GM13976 (cell line): ENCODE results near the gene SCAPER.

Experiments
- DNase-seq: peaks from one replicate; pipeline ENCODE4 v3.0.0; 2012; ENCODE audit warnings: low spot score
- in situ Hi-C: fragments of 300-500 bp; cut with MboI; formaldehyde crosslinking; loops from one replicate; pipeline ENCODE4 v1.12.0; 2022; ENCODE audit warnings: low sequenced_read_pairs, mixed read lengths, inconsistent platforms; ENCODE audit not compliant: unreplicated experiment
- TF ChIP-seq, protein P1 (sequence below): IDR thresholded peaks from 2 replicates; pipeline ENCODE4 v1.5.1; 2012; ENCODE audit warnings: borderline replicate concordance, mild to moderate bottlenecking; ENCODE audit not compliant: insufficient read depth; ENCODE audit errors: extremely low read depth, missing control alignments, control extremely low read depth

SCAPER gene

GRCh38 chr15:76684002-76684401 is 221.1 kb downstream of the SCAPER start:
- in situ Hi-C loops = no loop called here

GRCh38 chr15:76682833-76683232 is 222.3 kb downstream of the SCAPER start:
- no peak for DNase-seq
- in situ Hi-C loops = no loop called here
- TF ChIP-seq, protein P1, sequence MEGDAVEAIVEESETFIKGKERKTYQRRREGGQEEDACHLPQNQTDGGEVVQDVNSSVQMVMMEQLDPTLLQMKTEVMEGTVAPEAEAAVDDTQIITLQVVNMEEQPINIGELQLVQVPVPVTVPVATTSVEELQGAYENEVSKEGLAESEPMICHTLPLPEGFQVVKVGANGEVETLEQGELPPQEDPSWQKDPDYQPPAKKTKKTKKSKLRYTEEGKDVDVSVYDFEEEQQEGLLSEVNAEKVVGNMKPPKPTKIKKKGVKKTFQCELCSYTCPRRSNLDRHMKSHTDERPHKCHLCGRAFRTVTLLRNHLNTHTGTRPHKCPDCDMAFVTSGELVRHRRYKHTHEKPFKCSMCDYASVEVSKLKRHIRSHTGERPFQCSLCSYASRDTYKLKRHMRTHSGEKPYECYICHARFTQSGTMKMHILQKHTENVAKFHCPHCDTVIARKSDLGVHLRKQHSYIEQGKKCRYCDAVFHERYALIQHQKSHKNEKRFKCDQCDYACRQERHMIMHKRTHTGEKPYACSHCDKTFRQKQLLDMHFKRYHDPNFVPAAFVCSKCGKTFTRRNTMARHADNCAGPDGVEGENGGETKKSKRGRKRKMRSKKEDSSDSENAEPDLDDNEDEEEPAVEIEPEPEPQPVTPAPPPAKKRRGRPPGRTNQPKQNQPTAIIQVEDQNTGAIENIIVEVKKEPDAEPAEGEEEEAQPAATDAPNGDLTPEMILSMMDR = no peak

More at GRCh38 chr15:76684002-76684401, 221.1 kb downstream of the SCAPER start:
- no peak for DNase-seq
- TF ChIP-seq, protein P1 = no peak

- TF ChIP-seq, protein P1 = no peak
- in situ Hi-C loops = no loop called here
- DNase-seq = no peak
These were observed 222.9 kb downstream of the SCAPER start for GRCh38 chr15:76682259-76682658.

GRCh38 chr15:76678766-76679165 is 226.4 kb downstream of the SCAPER start:
- in situ Hi-C loops = no loop called here
- TF ChIP-seq, protein P1 = no peak
- DNase-seq = no peak

DNA sequence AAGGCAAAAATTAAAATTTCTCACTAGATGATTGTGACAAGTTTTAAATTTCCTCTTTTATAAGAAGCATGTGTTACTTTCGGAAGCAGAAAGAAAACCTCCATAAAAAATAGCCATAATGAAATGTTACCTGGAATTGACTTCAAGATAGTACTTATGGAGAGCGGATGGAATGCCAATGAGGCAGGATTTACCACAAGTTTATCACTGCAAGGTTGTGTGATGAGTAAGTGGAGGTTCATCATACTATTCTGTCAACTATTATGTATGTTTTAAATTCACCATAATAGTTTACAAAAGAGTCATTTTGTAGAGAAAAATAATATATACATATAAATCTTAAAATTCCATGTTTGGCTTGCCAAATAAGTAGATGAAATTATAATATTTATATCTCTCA is 230.3 kb downstream of the SCAPER start:
- DNase-seq = no peak
- TF ChIP-seq, protein P1 = no peak
- in situ Hi-C loops = no loop called here

DNA sequence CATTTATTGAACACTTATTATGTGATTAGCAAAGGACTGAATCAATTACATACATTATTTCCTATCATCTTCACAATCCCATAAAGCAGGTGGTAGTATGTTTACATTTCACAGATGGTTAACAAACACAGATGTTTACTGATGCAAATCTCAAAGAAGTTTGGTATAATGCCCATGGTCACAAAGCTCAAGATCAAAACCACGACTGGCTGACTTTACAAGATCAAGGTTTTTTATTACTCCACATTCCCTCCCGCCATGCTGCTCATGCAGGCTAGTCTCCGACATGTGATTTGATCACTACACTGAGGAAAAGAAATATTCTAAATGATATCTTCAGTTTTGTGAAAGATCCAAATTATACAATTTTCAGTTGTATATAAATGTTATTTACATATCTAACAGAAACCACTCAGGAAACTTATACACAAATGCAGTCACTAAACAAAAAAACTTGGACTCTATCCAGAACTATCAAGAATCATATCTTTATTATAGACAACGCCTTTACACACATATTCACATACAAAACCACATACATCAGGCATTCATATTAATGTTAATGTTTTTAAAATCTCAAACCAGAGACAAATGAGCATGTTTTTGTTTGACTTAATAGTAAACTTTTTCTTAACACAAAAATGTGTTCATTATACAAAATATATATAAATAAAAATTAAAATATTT is 235.5 kb downstream of the SCAPER start:
- in situ Hi-C loops = no loop called here
- TF ChIP-seq, protein P1 = no peak
- no peak for DNase-seq
